Fibroblast of lung (primary cell): ENCODE results near the gene COLEC11. TPM values are rescaled to one million over a fixed set of nuclear protein-coding genes. Genes with fewer than 3 reads are reported as not detected.
A peak's percentile ranks its signal among the peaks of the same experiment; 100 is the strongest.

ENCODE experiments used
- DNase-seq, 2 donors: peaks; one replicate each; pipeline versions ENCODE4 v3.0.0 to v3.0.0-alpha.2; 2010; ENCODE audit warnings: low read depth in 2 of 2
- H2AFZ ChIP-seq: 2 replicates; pipeline ENCODE4 v1.5.1; 2012; ENCODE audit warnings: low read length, control low read depth, inconsistent platforms
- H3K27ac ChIP-seq: 2 replicates; pipeline ENCODE4 v1.5.1; 2011; ENCODE audit warnings: low read length, control low read depth; ENCODE audit not compliant: insufficient read depth
- H3K27me3 ChIP-seq: 2 replicates; pipeline ENCODE4 v1.5.1; 2011; ENCODE audit warnings: mild to moderate bottlenecking, low read length; ENCODE audit not compliant: control insufficient read depth, insufficient read depth
- H3K36me3 ChIP-seq: 2 replicates; pipeline ENCODE4 v1.5.1; 2011; ENCODE audit warnings: low read length; ENCODE audit not compliant: control insufficient read depth, insufficient read depth
- H3K4me1 ChIP-seq: 2 replicates; pipeline ENCODE4 v1.5.1; 2011; ENCODE audit warnings: low read length; ENCODE audit not compliant: control insufficient read depth, insufficient read depth; ENCODE audit errors: extremely low read depth
- H3K4me2 ChIP-seq: 2 replicates; pipeline ENCODE4 v1.5.1; 2011; ENCODE audit warnings: low read length, control low read depth; ENCODE audit not compliant: insufficient read depth; ENCODE audit errors: extremely low read depth
- H3K4me3 ChIP-seq, 4 experiments: fragments of 200-600 bp in 1 of 4; sonication (generic) in 1 of 4; replicated peaks in 1 of 4; 2 replicates each; pipeline ENCODE4 v1.5.1; 2011 to 2016; ENCODE audit warnings: low read length in 4 of 4, low read depth in 3 of 4, mild to moderate bottlenecking in 3 of 4, control low read depth in 2 of 4, inconsistent platforms in 1 of 4, mixed read lengths in 1 of 4; ENCODE audit not compliant: insufficient read depth in 1 of 4; ENCODE audit errors: control extremely low read depth in 1 of 4
- H3K79me2 ChIP-seq: 2 replicates; pipeline ENCODE4 v1.5.1; 2012; ENCODE audit warnings: mild to moderate bottlenecking, low read length, inconsistent platforms; ENCODE audit not compliant: control insufficient read depth, insufficient read depth
- H3K9ac ChIP-seq: 2 replicates; pipeline ENCODE4 v1.5.1; 2011; ENCODE audit warnings: mild to moderate bottlenecking, low read length, control low read depth; ENCODE audit not compliant: insufficient read depth
- H3K9me3 ChIP-seq: 2 replicates; pipeline ENCODE4 v1.5.1; 2012; ENCODE audit warnings: low read depth, low read length; ENCODE audit not compliant: control insufficient read depth, insufficient read depth
- H4K20me1 ChIP-seq: 2 replicates; pipeline ENCODE4 v1.5.1; 2011; ENCODE audit warnings: low read length; ENCODE audit not compliant: control insufficient read depth, insufficient read depth; ENCODE audit errors: extremely low read depth
- EZH2 ChIP-seq: IDR thresholded peaks from 2 replicates; pipeline ENCODE4 v1.5.1; 2012; ENCODE audit warnings: low read length, control low read depth, mild to moderate bottlenecking; ENCODE audit errors: missing control alignments
- polyA plus RNA-seq, 2 donors: library from polyadenylated mRNA; depleted of rRNA in 1 of 2; stranded (reverse) in 1 of 2; unstranded in 1 of 2; fragments of >200 nt; gene quantifications; 2 replicates each; pipeline ENCODE4 v1.2.1, GENCODE V29; 2011 to 2012; ENCODE audit warnings: missing spikeins in 1 of 2
- total RNA-seq: library from RNA; depleted of rRNA; stranded (reverse); fragments of >200 nt; gene quantifications from 2 replicates; pipeline ENCODE4 v1.2.1, GENCODE V29; 2014
- TF ChIP-seq, protein P1 (sequence below), 2 donors: IDR thresholded peaks in 1 of 2; conservative IDR thresholded peaks in 1 of 2; 1 replicate in 1 of 2; 2 replicates in 1 of 2; pipeline ENCODE4 v1.5.1; 2011 to 2012; ENCODE audit warnings: low read length in 2 of 2, control low read depth in 1 of 2, inconsistent platforms in 1 of 2, low read depth in 1 of 2, mild to moderate bottlenecking in 1 of 2

Gene COLEC11
- total and polyA plus RNA-seq, 2 donors (not counting 1 experiment from before 2014, with no cell fraction given), result 0.30 to 0.83 TPM

DNA sequence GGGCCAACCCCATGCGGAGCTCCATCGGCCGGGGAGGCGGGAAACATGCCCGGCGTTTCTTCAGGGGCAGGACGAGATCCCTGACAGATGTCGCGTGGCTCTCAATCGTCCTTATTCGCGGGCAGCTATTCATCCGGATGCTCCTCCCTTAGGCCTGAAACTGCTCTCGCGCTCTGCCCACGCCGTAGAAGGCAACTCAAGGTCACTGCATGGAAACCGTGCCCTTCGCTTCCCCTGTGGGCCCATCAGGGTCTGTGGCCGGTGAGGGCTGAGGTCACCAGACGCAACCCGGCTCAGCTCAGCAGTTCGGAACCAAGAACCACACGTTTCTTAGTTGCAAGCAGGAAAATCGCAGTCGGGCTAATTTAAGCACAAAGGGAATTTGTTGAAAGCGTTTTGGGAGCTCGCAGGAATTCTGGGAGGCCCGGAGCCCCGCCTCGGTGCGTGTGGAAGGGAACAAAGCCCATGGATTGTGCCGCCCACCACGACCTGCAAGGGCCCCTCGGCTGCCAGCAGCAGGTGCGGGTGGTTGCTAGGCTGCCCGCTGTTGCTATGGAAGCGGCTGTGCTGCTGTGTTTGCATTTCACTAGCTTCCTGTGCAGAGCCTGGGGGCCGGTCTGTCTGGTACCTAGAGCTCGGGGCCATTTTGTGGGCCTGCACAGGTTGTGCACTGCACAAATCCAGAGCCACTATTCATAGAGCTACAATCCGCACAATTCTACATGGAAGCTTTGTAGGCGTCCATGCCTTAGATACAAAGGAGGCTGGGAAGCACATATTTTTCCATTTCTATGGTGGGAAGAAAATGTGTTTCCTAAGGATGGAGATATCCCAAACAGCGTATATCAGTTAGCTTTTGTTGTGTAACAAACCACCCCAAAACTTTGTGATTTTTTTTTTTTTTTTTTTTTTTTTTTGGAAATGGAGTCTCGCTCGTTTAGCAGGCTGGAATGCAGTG lies 57.1 kb downstream of the COLEC11 start:
- Histone ChIP-seq H3K4me2 (peak overlapping the region; percentile 76), H3K4me1 (peaks cover 6% of the 10 kb centered on the region), H3K9me3 (no peaks in the 10 kb centered on the region), H3K27ac (peak overlapping the region; percentile 7), H3K4me3 (no peak overlapping the region), H3K79me2 (no peaks in the 10 kb centered on the region), H3K36me3 (no peaks in the 10 kb centered on the region), H2AFZ (peak overlapping the region; percentile 92), H3K27me3 (no peaks in the 10 kb centered on the region), H4K20me1 (no peaks in the 10 kb centered on the region), H3K9ac (peak overlapping the region; percentile 26)
- TF ChIP-seq EZH2, result no peak
- TF ChIP-seq, protein P1, sequence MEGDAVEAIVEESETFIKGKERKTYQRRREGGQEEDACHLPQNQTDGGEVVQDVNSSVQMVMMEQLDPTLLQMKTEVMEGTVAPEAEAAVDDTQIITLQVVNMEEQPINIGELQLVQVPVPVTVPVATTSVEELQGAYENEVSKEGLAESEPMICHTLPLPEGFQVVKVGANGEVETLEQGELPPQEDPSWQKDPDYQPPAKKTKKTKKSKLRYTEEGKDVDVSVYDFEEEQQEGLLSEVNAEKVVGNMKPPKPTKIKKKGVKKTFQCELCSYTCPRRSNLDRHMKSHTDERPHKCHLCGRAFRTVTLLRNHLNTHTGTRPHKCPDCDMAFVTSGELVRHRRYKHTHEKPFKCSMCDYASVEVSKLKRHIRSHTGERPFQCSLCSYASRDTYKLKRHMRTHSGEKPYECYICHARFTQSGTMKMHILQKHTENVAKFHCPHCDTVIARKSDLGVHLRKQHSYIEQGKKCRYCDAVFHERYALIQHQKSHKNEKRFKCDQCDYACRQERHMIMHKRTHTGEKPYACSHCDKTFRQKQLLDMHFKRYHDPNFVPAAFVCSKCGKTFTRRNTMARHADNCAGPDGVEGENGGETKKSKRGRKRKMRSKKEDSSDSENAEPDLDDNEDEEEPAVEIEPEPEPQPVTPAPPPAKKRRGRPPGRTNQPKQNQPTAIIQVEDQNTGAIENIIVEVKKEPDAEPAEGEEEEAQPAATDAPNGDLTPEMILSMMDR (conservative IDR thresholded peaks at IDR 0.05 in 1 of 2, IDR thresholded peaks at IDR 0.05 in 1 of 2; ENCODE audit: low read depth in 1 of 2, low read length in 2 of 2), result no peak
- peak; percentile 50 to 53 for DNase-seq

DNA sequence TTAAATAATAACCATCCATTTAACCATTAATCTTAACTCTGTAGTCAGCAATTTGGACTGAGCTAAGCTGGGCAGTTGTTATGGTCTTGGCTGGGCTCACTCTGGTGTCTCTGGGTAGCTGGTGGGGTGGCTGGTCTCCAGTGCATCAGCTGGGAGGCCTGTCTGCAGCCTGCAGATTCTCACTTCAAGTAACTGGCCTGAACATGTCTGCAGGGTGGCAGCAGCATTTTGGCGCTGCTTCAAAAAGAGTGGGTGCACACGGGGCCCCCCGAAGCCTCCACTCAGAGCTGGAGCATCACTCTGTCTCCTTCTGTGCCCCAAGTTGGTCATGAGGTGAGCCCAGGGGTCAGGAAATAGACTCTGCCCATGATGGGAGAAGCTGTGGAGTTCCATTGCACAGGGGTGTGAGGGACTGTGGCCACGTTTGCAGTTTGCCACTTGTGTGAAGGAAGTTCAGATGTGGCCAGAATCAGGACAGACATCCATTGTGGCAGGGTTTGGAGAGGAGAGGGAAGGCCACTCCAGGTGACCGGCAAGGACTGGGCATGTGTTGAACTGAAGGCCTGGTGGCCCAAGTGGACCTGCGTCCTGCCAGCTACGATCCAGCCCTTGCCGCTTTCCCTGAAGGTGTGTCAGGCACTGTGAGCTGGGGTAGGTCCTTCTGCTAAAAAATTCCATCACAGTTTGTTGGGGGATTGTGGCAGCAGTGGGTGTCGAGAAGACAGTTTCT lies 58.1 kb downstream of the COLEC11 start:
- no peaks in the 10 kb centered on the region for H3K27me3 ChIP-seq

More for the DNA sequence above, 58.1 kb downstream of the COLEC11 start:
- Histone ChIP-seq H2AFZ (no peak overlapping the region), H3K4me1 (peaks cover 6% of the 10 kb centered on the region), H4K20me1 (no peaks in the 10 kb centered on the region), H3K9ac (no peak overlapping the region), H3K79me2 (no peaks in the 10 kb centered on the region), H3K36me3 (no peaks in the 10 kb centered on the region), H3K9me3 (no peaks in the 10 kb centered on the region), H3K27ac (no peak overlapping the region), H3K4me3 (no peak overlapping the region), H3K4me2 (no peak overlapping the region)
- no peak for DNase-seq
- TF ChIP-seq, protein P1 (conservative IDR thresholded peaks at IDR 0.05 in 1 of 2, IDR thresholded peaks at IDR 0.05 in 1 of 2; ENCODE audit: low read depth in 1 of 2, low read length in 2 of 2), result no peak
- no peak for TF ChIP-seq EZH2
